Stimulated activated naive CD4-positive, alpha-beta T cell treated with Interleukin-2 at 50 U/mL for 16 hours (primary cell): ENCODE results near the gene MANBA.

ENCODE experiments used
- DNase-seq: peaks from one replicate; lab custom pipeline; 2025; lab: John Stamatoyannopoulos, UW

Gene MANBA

DNA sequence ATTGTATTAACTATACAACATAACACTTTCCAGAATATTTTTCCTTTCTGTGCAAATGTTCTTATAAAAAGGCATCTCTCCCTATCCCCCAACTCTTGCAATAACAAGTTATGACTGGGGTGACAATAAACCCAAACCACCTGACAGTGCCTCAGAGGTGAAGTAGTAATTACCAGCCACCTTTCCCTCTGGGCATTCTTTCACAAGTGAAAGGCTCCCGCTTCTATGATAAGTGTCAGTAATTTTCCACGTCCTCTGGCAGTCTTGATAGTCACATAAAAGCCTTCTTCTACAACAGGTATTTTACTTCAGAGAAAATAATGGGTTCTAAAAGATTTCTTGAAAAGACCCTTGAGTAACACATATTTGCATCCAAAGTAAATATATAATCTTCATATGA is 82.7 kb downstream of the MANBA start:
- DNase-seq: no peak

DNA sequence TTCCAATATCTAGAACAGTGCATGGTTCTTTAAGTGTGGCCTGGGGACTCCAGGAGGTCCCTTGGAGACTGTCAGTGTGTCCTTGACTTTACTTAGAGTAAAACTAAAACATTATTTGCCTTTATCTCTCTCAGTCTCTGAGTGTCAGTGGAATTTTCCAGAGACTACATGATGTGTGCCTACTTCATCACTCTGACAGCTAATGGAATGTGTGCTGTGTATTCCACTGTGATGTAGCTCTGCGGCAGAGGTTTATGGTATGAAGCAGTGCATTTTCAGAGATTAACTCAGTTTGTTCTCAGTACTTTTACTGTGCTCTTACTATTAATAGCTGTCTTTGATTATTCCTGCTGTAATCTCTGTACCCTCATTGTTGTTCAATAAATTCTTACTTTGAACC is 85.6 kb downstream of the MANBA start:
- DNase-seq: no peak

DNA sequence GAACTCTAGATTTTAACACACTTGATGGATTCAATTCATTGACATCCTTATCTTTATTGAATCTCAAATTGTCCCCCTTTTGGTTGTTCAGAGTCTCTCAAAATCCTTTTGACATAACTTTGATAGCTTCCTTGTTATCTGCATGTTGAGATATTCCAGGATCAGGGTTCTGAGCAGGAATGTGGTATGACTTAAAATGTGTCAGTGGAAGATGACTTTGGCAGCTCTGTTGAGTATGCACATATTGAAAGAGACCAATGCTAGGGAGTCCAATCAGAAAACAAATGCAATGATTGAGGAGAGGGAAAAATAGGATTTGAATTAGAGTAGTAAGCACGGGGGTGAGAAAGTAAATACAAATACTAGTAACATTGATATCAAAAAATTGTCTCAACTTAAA is 93.8 kb downstream of the MANBA start:
- DNase-seq: no peak

DNA sequence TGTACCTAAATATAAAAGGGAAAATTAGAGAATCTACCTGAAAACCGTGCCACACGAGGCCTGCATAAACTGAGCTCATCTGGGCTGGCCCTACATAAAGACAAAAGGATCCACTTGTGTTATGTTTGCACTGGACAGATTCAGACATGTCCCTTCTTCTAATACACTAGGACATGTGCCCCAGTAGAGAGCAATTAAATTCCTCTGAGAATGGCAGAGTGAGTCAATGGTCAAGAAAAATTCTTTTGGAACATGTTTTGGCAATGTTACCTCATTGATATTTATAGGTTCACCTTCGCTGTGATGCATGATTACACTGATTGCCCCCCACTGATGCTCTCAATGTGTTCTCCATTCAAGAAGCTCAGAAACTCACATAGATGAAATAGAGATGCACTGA is 95.2 kb downstream of the MANBA start:
- no peak for DNase-seq

DNA sequence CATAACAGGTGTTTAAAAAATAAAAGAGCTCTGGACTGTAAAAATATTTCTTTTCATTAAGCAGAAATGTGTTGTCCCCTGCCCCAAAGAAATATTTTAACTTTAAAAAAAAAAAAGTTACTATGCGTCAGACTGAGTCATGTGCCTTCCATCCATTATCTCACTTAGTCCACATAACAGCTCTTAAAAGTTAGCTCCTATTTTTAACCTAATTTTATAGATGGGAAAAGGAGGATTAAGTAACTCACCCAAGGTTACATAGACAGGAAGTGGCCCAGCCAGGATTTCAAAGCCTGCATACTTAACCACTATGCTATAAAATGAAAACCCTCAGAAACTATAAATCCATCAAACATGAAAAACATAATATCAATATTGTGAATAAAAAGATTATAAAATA is 97.7 kb downstream of the MANBA start:
- DNase-seq: no peak

DNA sequence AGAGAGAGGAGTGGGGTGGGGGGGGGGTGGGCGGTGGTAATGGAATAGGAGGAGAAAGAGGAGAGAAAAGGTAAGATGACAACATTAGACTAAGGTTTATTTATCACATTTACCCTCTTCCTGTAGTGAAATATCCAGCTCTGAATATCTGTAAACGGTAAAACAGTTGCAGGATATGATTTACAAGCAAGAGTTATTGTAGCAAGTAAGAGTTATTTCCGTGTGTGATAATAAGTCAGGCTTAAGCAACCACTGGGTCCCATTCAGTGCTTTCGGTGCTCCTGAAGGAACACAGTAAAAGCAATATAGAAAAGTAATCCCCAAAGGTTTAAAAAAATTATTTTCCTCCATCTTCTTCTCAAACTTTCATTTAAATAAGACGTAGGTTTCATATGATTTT is 103.6 kb downstream of the MANBA start:
- DNase-seq: no peak

DNA sequence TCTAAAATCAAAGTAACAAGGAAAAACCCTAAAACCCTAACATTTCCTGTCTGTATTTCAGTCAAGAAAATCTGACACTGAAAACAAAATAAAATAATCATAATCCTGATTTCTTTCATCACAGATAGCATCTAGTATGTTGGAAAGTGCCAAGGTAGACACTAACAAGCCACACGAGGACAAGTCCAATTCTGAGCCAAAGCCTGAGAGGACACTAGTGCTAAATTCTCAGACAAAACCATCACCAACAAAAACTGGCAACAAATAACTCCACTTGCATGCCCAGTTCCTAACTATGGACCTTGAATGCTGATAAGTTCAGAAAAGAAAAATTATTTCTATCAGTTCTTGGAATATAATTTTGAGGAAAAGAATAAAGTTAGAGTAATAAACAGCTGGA is 113.7 kb downstream of the MANBA start:
- DNase-seq: no peak

DNA sequence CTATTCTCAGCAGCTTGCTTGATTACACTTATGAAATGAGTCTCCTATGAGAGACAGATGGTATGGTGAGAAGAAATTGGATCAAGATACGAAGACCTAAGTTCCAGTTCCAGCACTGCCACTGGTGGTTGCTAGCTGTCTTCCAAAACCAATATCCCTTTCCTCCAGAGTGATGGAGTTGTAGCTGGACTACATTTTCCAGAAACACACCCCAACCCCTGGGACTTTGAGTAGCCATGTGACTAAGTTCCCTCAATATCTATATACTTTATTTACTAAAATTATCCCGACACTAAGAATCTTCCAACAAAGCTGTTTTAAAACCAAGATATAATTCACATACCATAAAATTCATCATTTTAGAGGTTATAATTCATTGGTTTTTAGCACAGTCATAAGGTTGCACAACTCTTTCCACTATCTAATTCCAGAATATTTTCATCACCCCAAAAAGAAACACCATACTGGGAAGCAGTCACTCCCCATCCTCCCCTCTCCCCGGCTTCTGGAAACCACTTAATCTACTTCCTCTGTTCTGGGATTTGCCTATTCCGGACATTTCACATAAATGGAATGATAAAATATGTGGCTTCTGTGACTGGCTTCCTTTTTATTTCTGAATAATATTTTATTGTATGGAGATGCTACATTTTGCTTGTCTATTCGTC is 118.0 kb downstream of the MANBA start:
- no peak for DNase-seq

DNA sequence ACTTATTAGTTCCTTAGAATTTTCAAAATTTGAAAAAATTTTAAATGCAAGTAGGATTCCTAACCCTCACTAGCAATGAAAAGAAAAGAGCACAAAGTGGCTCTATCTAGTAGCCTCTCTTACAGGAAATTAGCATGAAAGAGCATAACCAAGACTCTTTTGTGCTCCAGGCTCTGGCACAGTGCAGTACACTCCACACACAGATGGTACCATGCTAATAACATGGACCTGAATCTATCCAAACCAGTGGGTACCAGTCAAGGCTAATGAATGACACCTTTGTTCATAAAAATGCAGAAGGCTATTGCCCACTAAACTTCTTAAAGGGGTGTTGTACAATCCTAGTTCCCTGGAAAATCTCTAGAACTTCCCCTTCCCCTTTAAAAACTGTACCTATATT is 119.0 kb downstream of the MANBA start:
- DNase-seq: no peak

DNA sequence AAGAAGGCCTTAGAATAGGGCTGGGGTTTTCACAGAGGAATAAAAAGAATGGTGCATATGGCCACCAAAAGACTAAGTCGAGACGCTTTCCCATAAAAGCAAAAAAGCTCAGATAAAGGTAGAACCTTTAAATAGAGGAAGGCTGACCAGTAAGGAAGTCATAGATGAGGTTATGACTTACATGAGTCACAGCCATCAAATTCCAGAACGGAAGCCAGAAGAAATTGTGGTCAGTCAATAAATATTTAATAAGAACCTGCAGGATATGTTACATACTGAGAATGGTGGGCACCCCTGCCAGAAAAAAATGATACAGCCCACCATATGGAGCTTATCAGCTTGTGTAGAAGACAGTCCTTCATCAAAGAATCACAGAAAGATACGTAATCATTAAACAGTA is 120.1 kb downstream of the MANBA start:
- no peak for DNase-seq

DNA sequence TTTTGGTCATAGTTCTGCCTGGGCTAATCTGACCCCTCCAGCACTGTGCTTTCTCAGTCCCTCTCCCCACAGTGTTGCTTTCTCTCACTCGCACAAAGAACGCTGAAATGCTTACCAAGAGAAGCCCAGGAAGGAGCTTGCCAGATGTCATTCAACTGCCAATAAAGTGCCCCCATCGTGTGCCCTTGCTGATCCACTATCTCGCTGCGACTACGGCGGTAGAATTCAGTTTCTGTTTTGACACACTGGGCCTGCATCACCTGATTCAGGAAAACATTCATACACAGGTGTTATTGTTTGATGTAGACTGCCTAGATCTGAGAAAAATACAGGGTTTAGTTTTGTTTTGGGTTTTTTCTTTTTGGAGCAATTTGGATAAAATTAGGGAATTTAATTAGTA is 121.2 kb downstream of the MANBA start:
- no peak for DNase-seq

DNA sequence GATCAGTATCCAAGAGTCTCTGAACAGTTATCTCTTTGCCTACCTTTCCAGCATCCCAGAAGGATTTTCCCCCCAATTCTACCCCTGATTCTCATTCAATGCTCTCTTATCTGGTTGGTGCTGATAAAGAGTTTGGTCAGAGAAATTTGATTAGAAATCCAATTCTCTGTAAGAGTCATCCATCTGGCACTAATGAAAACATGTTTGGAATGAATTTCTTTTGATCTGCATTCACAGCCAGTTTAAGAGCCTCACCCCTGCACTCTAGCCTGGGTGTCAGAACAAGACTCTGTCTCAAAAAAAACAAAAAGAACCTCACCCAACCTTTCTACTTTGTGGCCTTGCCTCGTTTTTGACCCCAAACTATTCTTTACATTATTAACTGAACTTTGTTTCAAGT is 122.1 kb downstream of the MANBA start:
- DNase-seq: no peak

DNA sequence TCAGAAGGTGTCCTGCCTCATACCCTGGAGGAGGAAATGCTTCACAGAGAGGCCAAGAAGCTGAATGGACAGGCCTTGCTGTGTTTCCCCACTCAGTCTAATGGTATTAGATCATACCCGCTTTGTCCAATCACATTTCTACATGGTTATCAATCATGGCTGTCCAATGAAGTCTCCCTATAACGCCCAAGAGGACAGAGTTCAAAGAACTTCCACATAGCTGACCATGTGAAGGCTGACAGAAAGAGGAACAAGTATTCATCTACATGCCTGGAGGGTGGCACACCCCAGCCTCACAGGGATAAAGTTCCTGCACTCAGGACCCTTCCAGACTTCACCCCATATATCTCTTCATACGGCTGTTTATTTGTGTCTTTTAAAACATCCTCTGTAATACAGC is 123.4 kb downstream of the MANBA start:
- no peak for DNase-seq

DNA sequence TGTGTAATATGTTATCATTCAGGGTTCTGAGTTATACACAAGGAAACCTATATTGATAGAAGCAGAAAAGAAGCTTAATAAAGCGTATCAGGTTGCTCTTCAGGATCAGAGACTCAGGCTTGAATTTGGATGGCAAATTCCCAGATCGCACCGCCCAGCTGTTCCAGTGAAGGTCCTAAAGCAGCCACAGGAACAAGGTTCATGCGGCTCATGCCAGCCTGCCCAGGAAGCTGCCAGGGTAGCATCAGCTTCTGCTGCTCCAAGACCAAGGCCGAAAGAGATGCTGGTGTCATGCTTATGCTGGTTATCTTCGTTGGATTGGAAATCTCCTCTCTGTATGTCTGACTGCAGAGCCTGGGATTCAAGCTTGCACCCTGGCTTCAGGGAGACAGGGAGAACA is 127.7 kb downstream of the MANBA start:
- DNase-seq: no peak

DNA sequence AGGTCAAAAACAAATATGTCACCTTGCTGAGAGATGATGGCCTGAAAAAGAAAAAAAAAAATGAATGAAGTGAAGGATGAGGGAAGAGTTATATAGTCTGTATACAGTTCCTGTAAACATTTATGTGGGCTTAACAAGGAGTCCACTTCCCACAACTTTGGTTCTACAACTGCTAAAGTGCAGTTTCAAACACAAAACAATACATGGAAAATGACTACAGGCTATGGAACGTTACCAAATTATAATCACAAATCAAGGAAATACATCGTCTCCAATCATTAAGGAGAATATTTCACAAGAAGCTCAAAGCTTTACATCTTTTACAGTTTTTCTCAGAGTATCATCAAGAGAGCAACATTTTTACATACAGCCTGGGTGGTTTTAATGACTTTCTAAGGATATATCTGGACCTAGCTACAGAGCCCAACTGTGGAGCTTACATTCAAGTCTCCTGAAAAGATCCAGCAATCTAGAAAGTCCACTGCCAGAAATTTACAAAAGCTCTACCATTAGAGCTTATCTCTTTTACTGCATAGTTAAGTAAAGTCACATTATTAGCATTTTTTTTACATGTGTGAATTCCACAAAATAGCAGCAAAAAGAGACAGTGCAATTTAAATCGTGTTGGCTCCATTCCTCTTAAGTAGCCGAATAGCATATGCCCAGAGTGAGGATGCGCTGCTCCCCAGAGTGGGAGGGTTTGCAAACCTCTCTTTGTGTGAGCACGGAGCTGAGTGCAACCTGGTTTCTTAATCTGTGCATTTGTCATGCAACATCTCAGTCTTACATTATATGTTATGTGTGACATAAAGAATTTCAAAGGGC is 128.3 kb downstream of the MANBA start:
- no peak for DNase-seq

DNA sequence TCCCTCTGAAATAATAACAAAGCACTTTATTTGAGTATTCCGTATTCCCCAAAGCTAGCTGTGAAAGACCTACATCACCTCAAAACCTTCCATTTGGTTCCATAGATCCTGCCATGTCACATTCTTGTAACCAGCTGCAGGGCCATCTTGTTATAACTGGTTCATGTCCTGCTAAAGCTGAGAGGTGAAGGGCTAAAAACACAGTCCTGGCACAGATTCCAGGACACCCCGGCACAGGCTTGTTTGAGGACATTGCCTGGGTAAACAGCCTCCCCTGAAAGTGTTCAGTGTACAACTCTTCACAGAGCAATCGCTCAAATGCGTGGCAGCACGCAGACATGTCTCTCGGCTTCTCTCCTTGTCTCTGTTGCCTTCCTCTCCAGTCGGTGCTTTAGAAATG is 129.2 kb downstream of the MANBA start:
- DNase-seq: no peak

DNA sequence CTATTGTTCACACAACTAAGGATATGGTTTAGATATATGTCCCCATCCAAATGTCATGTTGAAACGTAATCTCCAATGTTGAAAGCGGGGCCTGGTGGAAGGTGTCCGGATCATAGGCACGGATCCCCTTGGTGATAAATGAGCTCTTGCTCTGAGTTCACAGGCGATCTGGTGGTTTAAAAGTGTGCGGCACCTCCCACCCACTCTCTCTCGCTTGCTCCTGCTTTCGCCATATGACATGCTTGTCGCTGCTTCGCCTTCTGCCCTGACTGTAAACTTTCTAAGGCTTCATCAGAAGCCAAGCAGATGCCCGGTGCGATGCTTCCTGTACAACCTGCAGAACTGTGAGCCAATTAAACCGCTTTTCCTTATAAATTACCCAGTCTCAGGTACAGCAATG is 131.1 kb downstream of the MANBA start:
- DNase-seq: no peak

DNA sequence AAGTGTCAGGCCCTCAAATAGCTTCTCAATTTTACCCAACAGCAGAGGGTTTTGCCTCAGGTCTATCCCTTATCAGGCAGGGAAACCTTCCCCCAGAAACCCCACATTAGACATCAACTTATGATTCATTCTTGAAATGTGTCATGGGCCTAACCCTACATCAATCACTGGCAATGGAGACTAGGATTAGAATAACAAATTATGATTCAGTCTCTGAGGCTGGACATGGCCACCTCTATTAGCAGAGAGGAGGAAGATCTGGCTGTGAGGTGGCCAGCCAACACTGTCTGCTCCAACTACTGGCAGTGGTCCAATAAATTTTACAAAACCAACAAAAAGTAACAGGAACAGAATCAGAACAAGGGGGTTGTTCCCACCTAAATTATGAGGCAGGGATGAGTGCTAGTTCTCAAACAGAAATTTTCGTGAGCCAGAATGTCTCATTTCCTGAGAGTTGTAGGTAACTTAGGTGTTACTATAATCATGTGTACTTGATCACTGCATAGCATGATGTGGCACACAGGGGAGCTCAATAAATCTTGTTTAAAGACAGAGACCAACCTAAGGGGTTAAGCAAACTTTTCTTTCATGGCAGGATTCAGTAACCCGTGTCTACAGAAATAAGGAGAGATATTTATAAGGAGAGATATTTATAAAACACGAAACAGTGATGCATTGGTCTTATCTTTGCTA is 132.8 kb downstream of the MANBA start:
- DNase-seq: no peak

DNA sequence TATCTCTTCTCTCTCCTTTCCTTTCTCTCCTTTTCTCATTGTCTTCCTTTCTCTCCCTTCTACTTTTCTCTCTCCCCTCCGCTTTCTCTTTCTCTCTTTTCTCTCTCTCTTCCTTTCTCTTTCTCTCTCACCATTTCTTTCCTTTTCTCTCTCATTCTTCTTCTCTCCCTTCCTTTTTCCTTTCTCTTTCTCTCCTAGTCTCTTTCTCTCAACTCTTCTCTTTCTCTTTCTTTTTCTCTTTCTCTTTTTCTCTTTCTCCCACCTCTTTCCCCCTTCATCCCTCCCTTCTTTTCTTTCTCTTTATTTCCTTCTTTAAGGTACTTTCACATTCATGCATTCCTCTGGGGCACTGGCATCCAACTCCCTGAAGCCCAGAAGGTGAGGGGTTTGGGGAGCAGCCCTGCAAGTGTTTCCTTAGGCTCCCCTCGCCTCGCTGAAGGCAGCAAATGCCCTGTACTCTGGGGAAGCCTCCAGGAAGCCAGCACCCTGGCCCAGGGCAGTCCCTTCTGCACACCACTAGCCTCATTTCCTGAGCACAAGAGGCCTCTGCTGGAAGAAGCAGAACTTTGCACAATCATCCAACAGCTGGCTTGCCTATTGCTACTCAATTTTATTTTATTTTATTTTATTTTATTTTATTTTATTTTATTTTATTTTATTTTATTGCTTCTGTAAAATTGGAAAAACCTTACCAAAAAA is 135.4 kb downstream of the MANBA start:
- DNase-seq: peak; percentile 48

DNA sequence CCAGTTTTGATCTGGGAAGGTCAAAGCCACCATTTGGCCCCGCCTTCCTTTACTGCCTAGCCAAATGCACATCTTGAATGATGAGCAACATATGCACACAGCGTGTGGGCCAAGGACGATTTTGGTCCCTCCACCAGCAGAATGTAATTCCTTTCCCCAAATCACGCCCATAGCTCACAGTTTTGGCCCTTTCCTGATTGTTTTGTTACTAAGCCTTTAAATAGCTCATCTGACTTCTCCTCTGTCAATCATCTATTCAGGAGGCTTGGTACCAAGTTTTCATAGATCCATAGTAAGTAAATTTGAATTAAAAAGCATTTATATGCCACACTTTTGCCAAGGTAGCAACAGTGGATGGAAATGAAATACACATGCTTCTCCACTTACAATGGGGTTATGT is 136.3 kb downstream of the MANBA start:
- DNase-seq: no peak

DNA sequence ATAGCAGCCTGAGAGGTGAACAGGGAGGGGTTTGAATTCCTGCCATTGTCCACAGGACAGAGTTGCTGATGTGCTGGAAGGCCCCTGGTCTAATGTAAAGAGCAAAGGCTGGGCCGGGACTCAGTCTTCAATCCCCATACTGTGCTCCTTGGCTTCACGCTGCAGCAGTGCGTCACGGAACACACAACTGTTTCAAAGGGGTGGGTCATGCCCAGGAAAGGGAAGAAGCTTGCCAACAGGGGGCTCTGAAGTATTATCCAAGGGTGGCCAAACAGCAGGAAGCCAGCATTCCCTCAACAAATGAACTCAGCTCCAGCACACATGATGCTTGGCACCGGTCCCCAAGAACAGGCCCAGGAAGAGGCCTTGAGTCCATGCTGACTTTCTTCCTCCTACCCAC is 137.1 kb downstream of the MANBA start:
- DNase-seq: no peak

DNA sequence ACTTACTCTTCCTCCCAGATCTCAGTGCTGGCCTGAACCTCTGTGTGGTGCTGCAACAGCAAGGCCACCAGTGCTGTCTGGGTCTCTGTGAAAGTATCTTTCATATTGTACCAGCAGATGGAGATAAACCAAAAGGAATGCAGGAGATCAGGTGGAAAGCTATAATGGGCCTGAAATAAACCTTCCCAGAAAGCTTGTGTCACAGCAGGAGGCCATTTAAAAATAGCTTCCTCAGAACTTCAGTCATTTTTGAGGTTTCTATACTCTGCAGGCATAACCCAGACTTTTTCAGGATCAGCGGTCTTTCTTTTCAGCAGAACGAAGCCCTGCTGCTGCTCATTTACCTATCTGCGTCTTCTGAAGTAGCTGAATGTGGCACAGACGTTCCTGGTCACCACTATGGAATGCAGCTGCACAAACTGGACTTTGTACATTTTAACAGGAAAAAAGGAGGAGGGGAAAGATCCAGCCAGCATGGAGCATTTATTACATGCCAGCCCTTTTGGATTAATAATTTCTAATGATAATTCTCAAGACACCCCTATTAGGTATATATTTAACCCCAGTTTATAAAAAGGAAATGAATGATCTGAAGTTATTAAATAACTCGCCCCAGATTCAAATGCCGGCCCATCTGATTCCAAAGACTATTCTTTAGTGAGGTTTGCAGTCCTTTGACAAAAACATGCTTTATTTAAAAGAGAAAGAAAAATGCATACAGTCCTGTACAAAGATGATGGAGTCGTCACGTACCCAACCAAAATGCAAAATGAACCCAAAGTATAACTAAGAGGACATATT is 139.9 kb downstream of the MANBA start:
- DNase-seq: no peak
